Keratinocyte (primary cell): Measurements from ENCODE around the gene MAPT. TPM values are rescaled to one million over a fixed set of nuclear protein-coding genes. Genes with fewer than 3 reads are reported as not detected.

Experiments
- DNase-seq: peaks from one replicate; pipeline ENCODE4 v3.0.0-alpha.2; 2011; ENCODE audit warnings: low read depth, missing footprints, low spot score
- FAIRE-seq: peaks from 2 replicates; lab custom pipeline; 2011; peaks lifted over from hg19 to GRCh38; lab: Jason Lieb, UNC
- H2AFZ ChIP-seq: 2 replicates; pipeline ENCODE4 v1.6.0; 2012; ENCODE audit warnings: low read length, control low read depth, inconsistent platforms; ENCODE audit not compliant: control insufficient read depth
- H3K27ac ChIP-seq: 2 replicates; pipeline ENCODE4 v1.5.1; 2011; ENCODE audit warnings: low read length; ENCODE audit not compliant: control insufficient read depth, insufficient read depth
- H3K27me3 ChIP-seq: 3 replicates; pipeline ENCODE4 v1.6.0; 2011; ENCODE audit warnings: low read length; ENCODE audit not compliant: control insufficient read depth, insufficient read depth; ENCODE audit errors: extremely low read depth
- H3K36me3 ChIP-seq, 2 experiments: 2 replicates in 1 of 2; 3 replicates in 1 of 2; pipeline ENCODE4 v1.5.1; 2011; ENCODE audit warnings: low read length in 2 of 2, mild to moderate bottlenecking in 1 of 2; ENCODE audit not compliant: control insufficient read depth in 2 of 2, insufficient read depth in 2 of 2; ENCODE audit errors: extremely low read depth in 1 of 2
- H3K4me1 ChIP-seq: 3 replicates; pipeline ENCODE4 v1.5.1; 2011; ENCODE audit warnings: low read length; ENCODE audit not compliant: control insufficient read depth, insufficient read depth; ENCODE audit errors: extremely low read depth
- H3K4me2 ChIP-seq: 3 replicates; pipeline ENCODE4 v1.6.0; 2011; ENCODE audit warnings: low read depth, low read length; ENCODE audit not compliant: control insufficient read depth, insufficient read depth; ENCODE audit errors: extremely low read depth
- H3K4me3 ChIP-seq, 3 experiments: fragments of 200-600 bp in 1 of 3; sonication (generic) in 1 of 3; 2 replicates in 2 of 3; 3 replicates in 1 of 3; pipeline ENCODE4 v1.5.1; 2011 to 2016; ENCODE audit warnings: low read length in 3 of 3, mild to moderate bottlenecking in 3 of 3, control low read depth in 2 of 3, inconsistent platforms in 1 of 3, low read depth in 1 of 3, mixed read lengths in 1 of 3, mixed run types in 1 of 3, moderate library complexity in 1 of 3; ENCODE audit not compliant: control insufficient read depth in 2 of 3, insufficient read depth in 2 of 3; ENCODE audit errors: extremely low read depth in 1 of 3
- H3K79me2 ChIP-seq: 2 replicates; pipeline ENCODE4 v1.6.0; 2012; ENCODE audit warnings: low read length; ENCODE audit not compliant: control insufficient read depth, insufficient read depth
- H3K9ac ChIP-seq: 3 replicates; pipeline ENCODE4 v1.6.0; 2011; ENCODE audit warnings: low read length; ENCODE audit not compliant: control insufficient read depth, insufficient read depth; ENCODE audit errors: extremely low read depth
- H3K9me1 ChIP-seq: 3 replicates; pipeline ENCODE4 v1.6.0; 2011; ENCODE audit warnings: low read length; ENCODE audit not compliant: control insufficient read depth, insufficient read depth; ENCODE audit errors: extremely low read depth
- H3K9me3 ChIP-seq: 2 replicates; pipeline ENCODE4 v1.5.1; 2012; ENCODE audit warnings: low read depth, low read length; ENCODE audit not compliant: control insufficient read depth
- H4K20me1 ChIP-seq: 3 replicates; pipeline ENCODE4 v1.6.0; 2011; ENCODE audit warnings: low read length; ENCODE audit not compliant: control insufficient read depth, insufficient read depth; ENCODE audit errors: extremely low read depth
- EZH2 ChIP-seq: IDR thresholded peaks from one replicate; pipeline ENCODE4 v1.6.1; 2012; ENCODE audit warnings: inconsistent platforms, mild to moderate bottlenecking, low read length, moderate library complexity
- dilution Hi-C: fragments of 300-500 bp; cut with MboI; formaldehyde crosslinking; loops from one replicate; pipeline ENCODE4 v1.7.0; 2020; ENCODE audit warnings: low sequenced_read_pairs; ENCODE audit not compliant: extremely low pct_ligation_motif_present
- polyA plus RNA-seq, 5 experiments: library from polyadenylated mRNA; depleted of rRNA in 3 of 5; stranded (reverse) in 3 of 5; stranded (forward) in 1 of 5; unstranded in 1 of 5; fragments of >200 nt; gene quantifications; 1 replicate in 1 of 5; 2 replicates in 3 of 5; 3 replicates in 1 of 5; pipeline versions ENCODE4 v1.2.1 to v1.2.3, GENCODE V29; 2011 to 2012; ENCODE audit warnings: missing spikeins in 2 of 5, low read depth in 1 of 5, low replicate concordance in 1 of 5
- TF ChIP-seq, protein P1 (sequence below), 3 experiments: IDR thresholded peaks in 1 of 3; conservative IDR thresholded peaks in 1 of 3; optimal IDR thresholded peaks in 1 of 3; 2 replicates in 2 of 3; 3 replicates in 1 of 3; pipeline versions ENCODE3 to v1.5.1; 2011; ENCODE audit warnings: low read length in 3 of 3, mild to moderate bottlenecking in 3 of 3, moderate library complexity in 2 of 3, control low read depth in 1 of 3, inconsistent platforms in 1 of 3; ENCODE audit not compliant: insufficient read depth in 2 of 3; ENCODE audit errors: extremely low read depth in 1 of 3

The MAPT gene
- polyA plus RNA-seq, 1 donor (not counting 4 experiments of a cell fraction or from before 2014, with no cell fraction given): 0.08 TPM

DNA sequence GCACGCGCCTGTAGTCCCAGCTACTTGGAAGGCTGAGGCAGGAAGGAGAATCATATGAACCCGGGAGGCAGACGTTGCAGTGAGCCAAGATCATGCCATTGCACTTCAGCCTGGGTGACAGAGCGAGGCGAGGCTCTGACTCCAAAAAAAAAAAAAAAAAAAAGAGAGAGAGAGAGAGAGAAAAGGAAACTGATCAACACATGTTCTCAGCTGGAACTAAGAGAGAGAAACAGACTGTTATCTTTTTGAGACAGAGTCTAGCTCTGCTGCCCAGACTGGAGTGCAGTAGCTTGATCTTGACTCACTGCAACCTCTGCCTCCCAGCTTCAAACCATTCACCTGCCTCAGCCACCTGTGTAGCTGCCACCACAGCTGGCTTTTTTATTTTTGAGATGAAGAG is 165.1 kb downstream of the MAPT start:
- Histone ChIP-seq H3K27me3 (no peaks in the 10 kb centered on the region), H3K9ac (no peak overlapping the region), H3K9me1 (peaks cover 2% of the 10 kb centered on the region), H2AFZ (no peak overlapping the region), H3K36me3 (peaks cover 0 to under 1% of the 10 kb centered on the region in 2 experiments), H4K20me1 (peaks cover 6% of the 10 kb centered on the region), H3K4me3 (no peak overlapping the region), H3K79me2 (no peaks in the 10 kb centered on the region), H3K9me3 (no peaks in the 10 kb centered on the region), H3K27ac (no peak overlapping the region), H3K4me1 (peaks cover 26% of the 10 kb centered on the region), H3K4me2 (no peak overlapping the region)
- dilution Hi-C loops: no loop called here
- TF ChIP-seq, protein P1, sequence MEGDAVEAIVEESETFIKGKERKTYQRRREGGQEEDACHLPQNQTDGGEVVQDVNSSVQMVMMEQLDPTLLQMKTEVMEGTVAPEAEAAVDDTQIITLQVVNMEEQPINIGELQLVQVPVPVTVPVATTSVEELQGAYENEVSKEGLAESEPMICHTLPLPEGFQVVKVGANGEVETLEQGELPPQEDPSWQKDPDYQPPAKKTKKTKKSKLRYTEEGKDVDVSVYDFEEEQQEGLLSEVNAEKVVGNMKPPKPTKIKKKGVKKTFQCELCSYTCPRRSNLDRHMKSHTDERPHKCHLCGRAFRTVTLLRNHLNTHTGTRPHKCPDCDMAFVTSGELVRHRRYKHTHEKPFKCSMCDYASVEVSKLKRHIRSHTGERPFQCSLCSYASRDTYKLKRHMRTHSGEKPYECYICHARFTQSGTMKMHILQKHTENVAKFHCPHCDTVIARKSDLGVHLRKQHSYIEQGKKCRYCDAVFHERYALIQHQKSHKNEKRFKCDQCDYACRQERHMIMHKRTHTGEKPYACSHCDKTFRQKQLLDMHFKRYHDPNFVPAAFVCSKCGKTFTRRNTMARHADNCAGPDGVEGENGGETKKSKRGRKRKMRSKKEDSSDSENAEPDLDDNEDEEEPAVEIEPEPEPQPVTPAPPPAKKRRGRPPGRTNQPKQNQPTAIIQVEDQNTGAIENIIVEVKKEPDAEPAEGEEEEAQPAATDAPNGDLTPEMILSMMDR (optimal IDR thresholded peaks at IDR 0.05 in 1 of 3, IDR thresholded peaks at IDR 0.05 in 1 of 3, conservative IDR thresholded peaks at IDR 0.05 in 1 of 3; ENCODE audit: extremely low read depth in 1 of 3, insufficient read depth in 2 of 3, low read length in 3 of 3): no peak
- TF ChIP-seq EZH2: no peak
- DNase-seq: no peak
- FAIRE-seq: no peak

DNA sequence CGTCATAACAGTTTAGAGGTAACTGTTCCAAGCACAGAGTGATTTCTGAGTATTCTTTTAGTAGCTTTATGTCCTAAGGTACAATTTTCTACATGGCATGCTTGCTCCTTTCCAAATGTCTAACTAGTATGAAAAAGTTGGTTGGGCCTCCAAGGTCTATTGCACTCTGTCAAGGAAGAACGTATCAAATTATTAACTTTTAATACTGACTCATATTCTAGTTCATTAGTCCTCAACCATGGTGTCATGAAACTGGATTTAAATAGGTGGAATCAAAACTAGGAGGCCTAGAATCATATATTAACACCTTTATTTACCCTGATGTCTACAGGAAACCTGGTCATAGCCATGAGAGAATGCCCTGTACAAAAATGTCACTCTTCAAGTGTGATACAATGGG is 166.1 kb downstream of the MAPT start:
- Histone ChIP-seq H4K20me1 (peaks cover 6% of the 10 kb centered on the region), H3K4me1 (peaks cover 26% of the 10 kb centered on the region)
- dilution Hi-C loops: no loop called here

More for the DNA sequence above, 166.1 kb downstream of the MAPT start:
- no peaks in the 10 kb centered on the region for H3K27me3 ChIP-seq
- DNase-seq (no peak), FAIRE-seq (no peak)
- no peak overlapping the region for H3K4me3 ChIP-seq
- H3K9me1 ChIP-seq: peaks cover 2% of the 10 kb centered on the region
- no peaks in the 10 kb centered on the region for H3K79me2 ChIP-seq
- H2AFZ ChIP-seq: no peak overlapping the region
- TF ChIP-seq EZH2: no peak
- TF ChIP-seq, protein P1 (optimal IDR thresholded peaks at IDR 0.05 in 1 of 3, IDR thresholded peaks at IDR 0.05 in 1 of 3, conservative IDR thresholded peaks at IDR 0.05 in 1 of 3; ENCODE audit: extremely low read depth in 1 of 3, insufficient read depth in 2 of 3, low read length in 3 of 3): no peak
- H3K9ac ChIP-seq: no peak overlapping the region
- peaks cover 0 to 1% of the 10 kb centered on the region in 2 experiments for H3K36me3 ChIP-seq
- H3K27ac ChIP-seq: no peak overlapping the region
- H3K4me2 ChIP-seq: no peak overlapping the region
- H3K9me3 ChIP-seq: no peaks in the 10 kb centered on the region
